Measurements from ENCODE around the gene BOLA1.
"Not testable (repeated sequence)": the region's sequence is repeated elsewhere in the genome, so short reads cannot be mapped to it uniquely, and the experiment has no call there.

The BOLA1 gene

GRCh38 chr1:149887196-149887455, 12.2 kb upstream of the BOLA1 start:
- DNase-seq (ENCODE audit: low read depth in 2 of 2): not testable (repeated sequence)

GRCh38 chr1:149887456-149888246, 11.7 kb upstream of the BOLA1 start:
- DNase-seq (ENCODE audit: low read depth in 2 of 2): peak; percentile 27 to 61

GRCh38 chr1:149888247-149888998, 10.9 kb upstream of the BOLA1 start:
- DNase-seq (ENCODE audit: low read depth in 2 of 2): peak; percentile 31 to 52

GRCh38 chr1:149888999-149889289, 10.4 kb upstream of the BOLA1 start:
- no peak for DNase-seq (ENCODE audit: low read depth in 2 of 2)

GRCh38 chr1:149896575-149896974, 2.8 kb upstream of the BOLA1 start:
- DNase-seq (ENCODE audit: low read depth in 2 of 2): no peak

- DNase-seq (ENCODE audit: low read depth in 2 of 2): no peak
Measured at GRCh38 chr1:149903836-149904491, 4.6 kb downstream of the BOLA1 start.

DNA sequence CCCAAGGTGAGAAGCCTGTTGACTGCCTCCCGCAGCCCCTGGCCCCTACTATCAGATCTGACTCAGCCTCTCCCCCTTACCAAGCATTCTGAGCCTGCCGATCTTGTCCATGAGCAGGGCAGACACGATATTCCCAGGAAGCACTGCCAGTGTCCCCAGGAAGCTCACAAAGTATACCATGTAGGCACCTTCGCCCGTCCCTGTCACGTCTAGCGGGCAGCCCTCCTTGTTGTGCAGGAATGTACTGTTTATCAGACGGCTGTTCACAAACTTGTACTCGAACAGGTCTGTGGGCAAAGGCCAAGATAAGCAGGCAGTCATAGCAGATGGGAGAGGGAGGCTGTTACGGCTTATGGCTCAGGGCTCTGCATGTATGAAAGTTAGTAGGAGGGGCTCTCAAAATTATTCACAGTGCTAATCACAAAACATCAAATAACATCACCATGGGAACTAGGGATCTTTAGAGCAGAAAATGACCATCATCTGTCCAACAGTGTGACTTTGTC, 7.3 kb downstream of the BOLA1 start:
- DNase-seq (ENCODE audit: low read depth in 2 of 2): no peak

GRCh38 chr1:149914545-149914944, 15.2 kb downstream of the BOLA1 start:
- DNase-seq (ENCODE audit: low read depth in 2 of 2): no peak

DNA sequence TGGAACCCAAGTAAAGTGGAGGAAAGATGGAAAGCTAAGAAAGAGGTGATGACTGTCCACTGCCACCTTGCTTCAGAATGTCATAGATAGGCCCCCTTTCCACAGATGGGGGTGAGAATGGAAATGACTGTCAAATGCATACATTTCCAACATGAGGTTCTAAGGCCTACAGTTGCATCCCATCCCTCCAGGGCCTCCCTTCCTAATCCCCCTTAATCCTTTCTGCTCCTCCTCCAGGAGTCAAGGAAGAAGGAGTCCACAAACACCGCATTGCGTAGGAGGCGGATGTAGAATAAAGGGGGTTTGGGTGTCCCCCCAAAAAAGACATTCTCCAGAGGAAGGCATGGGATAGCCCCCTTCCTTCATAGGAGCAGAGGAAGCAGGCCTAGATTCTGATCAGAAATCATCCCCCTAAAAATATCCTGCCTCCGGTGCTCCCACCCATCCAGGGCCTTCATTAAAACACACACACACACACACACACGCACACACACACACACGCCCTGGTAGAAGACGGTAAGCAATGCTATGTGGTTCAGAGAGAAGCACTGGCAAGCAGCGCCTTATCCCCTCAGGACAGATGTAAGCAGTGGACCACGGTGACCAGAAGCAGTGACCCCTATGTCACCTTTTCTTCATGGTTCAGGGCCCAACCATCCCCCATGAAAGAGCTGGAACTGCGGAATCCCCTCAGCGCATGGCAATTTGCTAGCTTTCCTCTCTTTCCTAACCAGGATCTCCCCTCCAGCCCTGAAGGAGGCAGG, 16.2 kb downstream of the BOLA1 start:
- DNase-seq (ENCODE audit: low read depth in 2 of 2): no peak

DNA sequence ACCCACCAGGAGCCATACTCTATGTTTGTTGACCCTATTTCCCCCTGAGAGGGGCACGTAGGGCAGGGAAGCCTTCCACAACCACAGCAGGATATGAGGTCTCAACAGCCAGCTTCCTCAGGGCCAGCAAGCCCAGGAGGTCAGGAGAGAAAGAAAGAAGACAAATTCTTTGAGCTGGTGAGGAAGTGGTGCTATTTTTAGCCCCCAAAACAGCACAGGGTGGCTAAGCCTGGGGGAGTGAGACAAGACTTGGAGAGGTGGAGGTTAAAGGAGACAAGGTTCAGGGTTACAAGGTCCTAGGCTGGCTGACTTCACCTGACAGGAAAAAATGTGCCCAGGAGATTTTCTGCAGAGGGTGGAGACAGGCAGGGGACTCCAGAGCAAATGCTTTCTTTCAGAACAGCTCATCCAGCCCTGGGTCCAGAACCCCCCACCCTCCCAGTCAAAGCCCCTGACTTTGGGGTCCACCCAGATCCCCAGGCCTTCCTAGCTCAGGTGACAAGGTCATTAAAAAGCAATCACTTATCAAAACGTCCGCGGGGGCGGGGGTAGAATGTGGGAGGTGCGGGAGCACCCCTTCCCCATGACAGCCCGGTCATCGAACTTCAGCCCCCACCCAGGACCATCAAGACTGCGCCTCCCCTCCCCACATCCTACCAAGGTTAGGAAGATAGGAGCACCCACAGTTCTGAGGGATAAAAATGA, 17.0 kb downstream of the BOLA1 start:
- no peak for DNase-seq (ENCODE audit: low read depth in 2 of 2)

GRCh38 chr1:149916898-149917252, 17.5 kb downstream of the BOLA1 start:
- no peak for DNase-seq (ENCODE audit: low read depth in 2 of 2)

DNA sequence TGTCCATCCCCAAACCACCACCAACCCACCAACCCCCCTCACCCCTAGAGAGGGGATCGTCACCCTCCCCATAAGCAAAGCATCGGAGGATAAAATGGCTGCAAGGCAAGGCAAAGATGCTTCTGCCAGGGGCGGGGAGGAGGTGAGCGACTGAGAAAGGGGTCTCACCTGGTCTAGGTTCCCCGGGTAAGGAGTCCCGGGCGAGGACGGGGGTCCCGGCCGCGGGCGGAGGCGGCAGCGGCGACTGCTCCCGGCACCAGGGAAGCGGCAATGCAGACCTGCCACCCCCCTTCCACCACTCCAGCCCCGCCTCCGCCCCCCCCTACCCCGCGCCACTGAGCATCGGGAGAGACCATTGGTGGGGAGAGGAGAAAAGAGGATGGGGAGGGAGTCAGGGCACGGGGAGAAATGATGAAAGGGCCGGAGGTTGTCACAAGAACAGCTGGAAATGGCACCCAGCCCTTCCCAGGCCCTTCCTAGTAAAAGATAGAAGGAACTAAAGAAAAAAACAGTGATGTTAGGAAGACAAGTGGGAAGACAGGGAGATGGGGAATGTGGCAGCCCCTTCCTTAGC, 18.3 kb downstream of the BOLA1 start, which contains the start of gene SV2A:
SV2A (minus strand) TSS at position 274 of the 574 bp plus-strand sequence. CDS start 4,004 bp downstream, outside the sequence.
- no peak for DNase-seq (ENCODE audit: low read depth in 2 of 2)

- no peak for DNase-seq (ENCODE audit: low read depth in 2 of 2)
Measured at GRCh38 chr1:149923626-149924025, 24.3 kb downstream of the BOLA1 start.

DNA sequence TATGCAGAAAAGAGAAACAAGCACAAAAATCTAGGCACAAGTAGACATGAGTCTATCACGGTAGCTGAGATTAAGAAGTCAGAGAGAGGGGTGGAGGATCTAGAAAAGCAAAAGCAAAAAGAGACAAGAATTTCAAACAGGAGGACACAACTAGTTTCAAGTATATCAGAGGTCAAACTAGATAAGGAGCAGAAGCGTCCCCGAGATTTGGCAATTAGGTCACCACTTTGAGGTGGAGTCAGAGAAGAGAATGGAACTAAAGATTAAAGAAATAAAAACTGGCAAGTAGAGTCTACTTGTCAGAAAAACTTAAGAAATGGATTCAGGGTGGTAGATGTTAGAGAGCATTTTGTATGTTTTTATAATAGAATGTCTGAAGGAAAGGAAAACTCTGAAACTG, 26.0 kb downstream of the BOLA1 start:
- DNase-seq (ENCODE audit: low read depth in 2 of 2): no peak

DNA sequence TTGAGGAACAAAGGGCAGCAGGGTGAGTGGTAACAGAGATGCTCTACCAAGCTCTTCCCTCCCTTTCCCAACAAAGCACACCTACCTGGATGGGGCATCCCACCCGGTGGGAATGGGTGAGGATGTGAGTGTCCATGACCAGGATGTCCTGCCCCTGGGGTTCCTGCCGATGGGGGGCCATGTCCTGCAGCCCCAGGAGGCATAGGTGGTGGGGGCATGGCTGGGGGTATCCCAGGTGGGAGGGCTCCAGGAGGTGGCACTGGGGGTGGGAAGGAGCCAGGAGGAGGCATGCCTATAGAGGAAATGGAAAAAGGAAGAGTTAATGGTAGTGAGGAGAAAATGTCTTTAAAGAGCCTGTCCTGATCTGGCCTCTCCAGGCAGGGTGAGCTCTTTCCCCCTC, 26.4 kb downstream of the BOLA1 start:
- DNase-seq (ENCODE audit: low read depth in 2 of 2): no peak

DNA sequence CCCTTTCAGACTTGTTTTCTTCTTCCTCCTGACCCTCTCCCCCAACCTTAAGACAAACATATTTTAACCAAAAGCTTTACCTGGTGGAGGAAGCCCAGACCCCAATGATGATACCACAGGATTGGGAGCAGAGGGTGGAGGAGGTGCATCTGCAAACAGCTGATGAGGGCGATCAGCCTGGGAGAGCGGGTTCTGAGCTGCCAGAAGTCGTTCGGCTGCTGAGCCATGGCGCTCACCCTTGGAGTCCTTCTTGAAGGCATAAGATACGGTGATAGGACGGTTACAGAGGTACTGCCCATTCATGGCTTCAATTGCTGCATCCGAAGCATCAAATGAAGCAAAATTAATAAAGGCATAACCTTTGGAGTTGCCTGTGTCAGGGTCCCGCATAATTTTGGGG, 26.9 kb downstream of the BOLA1 start:
- DNase-seq (ENCODE audit: low read depth in 2 of 2): no peak

DNA sequence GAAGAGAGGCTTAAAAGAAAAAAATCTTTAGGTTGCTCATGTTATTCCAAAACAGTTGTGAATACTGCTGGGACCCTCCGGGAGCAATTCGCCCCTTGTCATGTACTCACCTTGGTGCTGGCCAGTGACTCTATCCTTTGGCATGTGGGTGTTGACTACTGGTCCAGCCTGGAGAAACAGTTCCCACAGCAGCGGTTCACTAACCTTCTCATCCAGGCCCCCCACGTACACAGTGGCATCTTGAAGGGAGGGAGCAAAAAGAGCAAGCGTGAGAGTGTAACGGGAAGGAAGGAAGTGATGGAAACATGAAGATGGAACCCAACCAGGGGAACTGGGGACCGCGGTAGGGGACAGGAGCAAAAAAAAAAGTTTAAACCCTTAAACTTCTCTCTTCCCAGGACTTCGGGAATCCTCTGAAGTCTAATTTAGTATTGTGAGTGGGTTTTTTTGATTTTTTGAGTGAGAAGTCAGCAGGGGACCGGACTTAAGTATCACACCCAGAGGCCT, 27.7 kb downstream of the BOLA1 start:
- DNase-seq (ENCODE audit: low read depth in 2 of 2): no peak

- peak; percentile 86 to 91 for DNase-seq (ENCODE audit: low read depth in 2 of 2)
Measured at GRCh38 chr1:149927563-149928400, 28.4 kb downstream of the BOLA1 start, which contains the start of gene SF3B4. SF3B4 (minus strand) TSS chr1:149927803; CDS start chr1:149927759, 44 bp downstream.

- no peak for DNase-seq (ENCODE audit: low read depth in 2 of 2)
Measured at GRCh38 chr1:149928401-149928724, 29.0 kb downstream of the BOLA1 start.

DNA sequence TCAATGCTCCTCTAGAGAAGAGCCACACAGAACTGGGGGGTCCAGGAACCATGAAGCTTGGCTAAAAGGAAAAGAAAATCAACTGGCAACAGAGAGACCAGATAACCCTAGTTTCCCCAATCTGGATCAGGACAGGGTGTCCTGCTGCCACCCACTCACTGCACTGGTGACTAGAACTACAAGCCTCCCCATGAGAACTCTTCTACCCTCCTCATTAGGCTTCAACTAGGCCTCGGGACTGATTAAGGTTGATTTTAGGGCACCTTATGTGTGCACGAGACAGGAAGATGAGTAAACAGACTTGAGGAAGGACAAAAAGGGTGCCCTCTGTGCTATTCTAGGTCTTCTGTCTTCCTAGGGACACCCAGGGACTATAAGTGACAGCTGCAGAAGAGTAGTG, 30.5 kb downstream of the BOLA1 start:
- no peak for DNase-seq (ENCODE audit: low read depth in 2 of 2)
